ENCODE data around the gene KIRREL3.
A peak's percentile ranks its signal among the peaks of the same experiment; 100 is the strongest.

Gene KIRREL3

GRCh38 chr11:126901783-126902182, 98.8 kb downstream of the KIRREL3 start:
- DNase-seq: no peak

DNA sequence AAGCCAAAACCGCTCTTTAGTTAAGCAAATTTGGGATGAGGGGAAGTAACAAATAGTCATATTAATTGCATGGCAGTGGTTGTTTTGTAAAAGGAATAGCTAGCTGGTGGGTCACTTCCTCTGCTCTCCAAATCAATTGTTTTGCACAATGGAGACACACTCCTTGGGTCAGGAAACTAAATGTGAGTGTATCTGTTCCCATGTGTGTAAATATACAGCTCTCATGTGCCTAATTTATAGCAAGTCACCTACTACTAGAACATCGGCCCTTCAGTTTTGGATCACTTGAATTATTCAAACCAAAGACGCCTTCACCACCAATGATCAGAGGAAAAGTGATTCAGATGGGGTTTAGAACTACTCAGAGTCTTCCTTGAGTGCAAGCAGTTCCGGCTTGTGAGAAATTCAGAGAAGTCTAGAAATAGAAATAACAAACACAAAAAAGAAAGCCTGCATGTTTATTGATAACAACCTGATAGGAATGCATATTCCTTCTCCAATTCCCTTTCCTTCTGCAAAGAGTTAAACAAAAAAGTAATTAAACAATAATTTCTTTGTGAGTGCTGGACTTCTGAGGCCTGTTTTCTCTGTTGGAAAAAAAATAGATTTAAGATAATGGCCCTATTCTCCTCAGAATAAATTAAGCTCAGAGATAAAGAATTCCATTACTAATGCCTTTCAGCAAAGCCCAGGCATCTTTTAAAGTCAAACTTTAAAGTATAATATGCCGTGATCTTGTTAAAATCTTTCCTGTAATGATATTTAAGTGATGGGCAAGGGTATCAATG, 100.4 kb downstream of the KIRREL3 start:
- DNase-seq: no peak

DNA sequence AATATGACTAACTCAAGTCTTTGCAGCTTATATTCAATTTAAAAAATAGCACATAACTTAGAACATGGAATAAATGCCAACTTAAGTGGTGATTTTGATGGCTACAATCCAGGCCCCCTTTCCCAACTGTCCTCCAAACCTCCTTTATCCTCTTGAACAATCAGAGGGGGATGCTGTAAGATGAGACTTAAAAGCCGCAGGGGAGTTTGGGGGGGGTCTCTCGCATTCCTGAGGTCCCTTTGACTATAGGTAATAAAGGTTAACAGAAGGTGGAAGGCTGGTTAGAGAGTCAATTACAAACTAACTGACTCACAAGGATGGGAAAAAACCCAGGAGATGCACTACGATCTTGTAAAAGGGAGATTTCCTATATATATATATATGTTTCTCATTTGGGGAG, 101.8 kb downstream of the KIRREL3 start:
- no peak for DNase-seq

- no peak for DNase-seq
These were observed 103.1 kb downstream of the KIRREL3 start for GRCh38 chr11:126897430-126897829.

DNA sequence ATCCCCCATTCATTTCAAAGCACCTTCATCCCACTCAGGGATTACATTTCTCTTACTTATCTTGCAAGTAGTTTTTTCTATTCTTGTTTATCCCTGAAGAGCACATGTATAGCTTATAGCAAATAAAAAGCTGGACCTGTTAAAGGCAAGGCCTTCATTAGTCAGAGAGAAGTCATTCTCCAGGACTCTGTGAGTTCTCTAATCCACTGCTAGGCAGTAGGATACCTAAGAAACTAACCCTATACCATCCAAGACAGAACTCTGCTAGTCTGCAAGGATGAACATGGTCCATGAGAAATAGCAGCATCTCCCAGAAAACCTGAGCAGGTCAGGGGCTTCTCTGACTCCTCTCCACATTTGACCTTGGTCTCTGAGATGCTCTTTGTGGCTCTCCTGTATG, 104.5 kb downstream of the KIRREL3 start:
- no peak for DNase-seq

- no peak for DNase-seq
These were observed 106.8 kb downstream of the KIRREL3 start for GRCh38 chr11:126893796-126894195.

GRCh38 chr11:126892756-126893155, 107.8 kb downstream of the KIRREL3 start:
- DNase-seq: peak; percentile 15 to 50

GRCh38 chr11:126891556-126892217, 108.9 kb downstream of the KIRREL3 start:
- DNase-seq: no peak

GRCh38 chr11:126890561-126890960, 110.0 kb downstream of the KIRREL3 start:
- no peak for DNase-seq

- no peak for DNase-seq
These were observed 112.4 kb downstream of the KIRREL3 start for GRCh38 chr11:126888115-126888712.

DNA sequence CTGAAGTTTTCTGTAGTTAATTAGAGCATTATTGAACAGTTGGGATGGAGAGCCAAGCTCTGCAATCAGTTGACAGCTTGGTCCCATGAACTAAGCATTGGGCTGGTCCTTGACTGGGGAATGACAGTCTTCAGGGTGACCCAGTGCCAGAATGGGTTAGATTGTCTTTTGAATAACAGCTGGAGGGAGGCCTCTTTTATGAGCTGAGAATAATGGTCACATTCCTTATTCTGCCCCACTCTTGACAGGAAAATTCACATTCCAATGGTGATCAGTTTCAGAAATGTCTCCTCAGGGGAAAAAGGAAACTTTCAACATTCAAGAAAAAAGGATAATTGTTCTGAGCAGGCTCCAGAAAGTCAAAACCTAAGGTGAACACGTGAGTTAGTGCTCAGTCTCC, 113.9 kb downstream of the KIRREL3 start:
- no peak for DNase-seq

- DNase-seq: no peak
These were observed 114.5 kb downstream of the KIRREL3 start for GRCh38 chr11:126886085-126886484.

- no peak for DNase-seq
These were observed 116.0 kb downstream of the KIRREL3 start for GRCh38 chr11:126884594-126884993.

GRCh38 chr11:126884192-126884591, 116.4 kb downstream of the KIRREL3 start:
- DNase-seq: no peak

DNA sequence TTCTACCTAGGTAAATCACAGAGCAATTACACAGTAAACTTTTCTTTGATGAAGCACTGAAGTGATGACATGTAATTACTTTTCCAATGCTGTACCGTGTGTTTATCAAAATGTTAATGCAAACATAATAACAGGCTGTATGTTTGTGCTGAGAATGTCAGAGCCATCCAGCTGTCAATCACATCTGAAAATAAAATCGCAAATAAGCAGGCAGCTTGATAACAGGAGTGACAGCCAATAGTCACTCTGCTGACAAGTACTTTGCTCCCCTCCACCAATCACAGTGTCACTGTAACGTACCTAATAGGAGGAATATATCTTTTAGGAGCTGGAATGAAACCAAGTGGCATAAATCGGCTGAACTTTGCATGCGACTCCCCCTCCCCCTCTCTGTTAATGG, 119.7 kb downstream of the KIRREL3 start:
- no peak for DNase-seq

- no peak for DNase-seq
These were observed 121.1 kb downstream of the KIRREL3 start for GRCh38 chr11:126879516-126879915.

- no peak for DNase-seq
These were observed 121.6 kb downstream of the KIRREL3 start for GRCh38 chr11:126878913-126879482.

DNA sequence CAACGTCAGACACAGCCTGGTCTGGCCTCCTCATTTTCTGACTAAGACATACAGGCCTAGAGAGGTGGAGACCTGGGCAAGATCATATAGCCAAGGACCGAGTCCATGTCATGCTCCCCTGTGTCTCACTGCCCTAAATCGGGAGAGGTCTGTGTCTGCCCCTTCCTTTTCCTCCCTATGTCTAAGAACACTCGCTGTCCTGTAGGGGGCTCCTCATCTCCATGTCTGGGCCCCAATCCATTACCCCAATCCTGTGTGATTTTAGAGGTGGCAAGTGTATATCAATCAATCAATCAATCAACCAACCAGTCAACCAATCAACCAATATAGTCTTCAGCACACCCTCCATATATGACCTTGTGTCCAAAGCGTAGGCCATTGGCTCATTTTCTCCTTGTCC, 125.7 kb downstream of the KIRREL3 start:
- DNase-seq: no peak

GRCh38 chr11:126874276-126874675, 126.3 kb downstream of the KIRREL3 start:
- DNase-seq: no peak

DNA sequence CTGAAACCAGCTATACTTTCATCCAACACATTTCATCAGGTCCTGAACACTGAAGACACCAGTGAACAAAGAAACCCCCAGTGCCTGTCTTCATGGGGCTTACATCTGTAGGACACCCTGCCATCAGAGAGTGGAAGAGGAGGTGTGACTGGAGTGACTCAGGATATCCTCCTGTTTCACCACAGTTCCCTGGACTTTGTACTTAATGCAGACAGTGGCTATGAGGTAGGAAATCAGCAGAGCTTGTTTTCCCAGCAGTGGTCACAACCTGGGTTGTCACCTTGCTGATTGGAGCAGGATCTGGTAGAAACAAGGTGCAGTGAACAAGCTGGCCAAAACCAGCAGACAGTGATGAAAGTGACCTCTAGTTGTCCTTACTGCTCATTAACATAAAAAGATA, 128.8 kb downstream of the KIRREL3 start:
- no peak for DNase-seq

GRCh38 chr11:126870021-126870420, 130.5 kb downstream of the KIRREL3 start:
- no peak for DNase-seq

GRCh38 chr11:126868741-126869140, 131.8 kb downstream of the KIRREL3 start:
- no peak for DNase-seq

DNA sequence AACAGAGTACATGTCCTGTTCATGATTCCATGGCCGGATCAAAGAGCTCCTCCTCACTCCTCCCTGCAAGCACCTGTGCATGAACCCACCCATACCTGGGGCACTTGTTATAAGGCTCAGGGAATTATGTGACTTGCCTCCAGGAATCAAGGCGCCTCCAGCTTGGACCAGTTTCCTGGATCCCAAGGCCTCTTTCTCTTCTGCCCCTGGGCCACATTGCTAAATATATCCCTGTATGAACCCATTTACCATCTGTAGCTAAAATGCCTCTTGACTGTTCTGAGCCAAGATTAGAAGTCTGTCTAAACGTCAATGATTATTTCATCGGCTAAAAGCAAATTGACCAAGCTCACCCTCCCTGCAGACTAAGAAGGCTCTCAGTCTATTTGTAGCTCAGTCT, 135.6 kb downstream of the KIRREL3 start:
- DNase-seq: no peak
